K562 (cell line): Measurements from ENCODE around the gene KIF5C. TPM values are rescaled to one million over a fixed set of nuclear protein-coding genes. Genes with fewer than 3 reads are reported as not detected.

Source experiments
- ATAC-seq: fragments of 200-7000 bp; cut with Tn5 transposase; 3 replicates; pipeline ENCODE4 v1.9.1; 2020; ENCODE audit warnings: moderate library complexity
- BruUV-seq: library from RNA; stranded (reverse); fragments of 400-500 nt; replicated peaks from 2 replicates; lab custom pipeline; 2021; lab: Mats Ljungman, UMichigan
- CTCF ChIA-PET: fragments of 300-600 bp; formaldehyde crosslinking; extraction: SDS; loops from one replicate; lab custom pipeline; 2021; ENCODE audit warnings: low intra/inter-chr PET ratio; lab: Yijun Ruan, JAX
- POLR2A ChIA-PET: fragments of 300-600, 350-650 bp; sonication (Branson Sonifier 250); formaldehyde crosslinking; extraction: SDS; loops from one replicate; lab custom pipeline; 2021; ENCODE audit warnings: antibody characterized with exemption, inconsistent platforms; lab: Yijun Ruan, JAX
- DNase-seq, 4 experiments: peaks; one replicate each; pipeline versions ENCODE4 v3.0.0 to v3.0.0-alpha.2; 2011 to 2018; ENCODE audit warnings: low spot score in 3 of 4, mixed read lengths in 3 of 4; ENCODE audit errors: extremely low read depth in 1 of 4
- FAIRE-seq: peaks from 2 replicates; lab custom pipeline; 2011; peaks lifted over from hg19 to GRCh38; lab: Jason Lieb, UNC
- H2AFZ ChIP-seq: 2 replicates; pipeline ENCODE4 v1.6.0; 2011; ENCODE audit warnings: low read depth, low read length, control low read depth, inconsistent platforms
- H3K27ac ChIP-seq: fragments of 200-600 bp; 3 replicates; pipeline ENCODE4 v1.8.0; 2011; ENCODE audit warnings: low read depth, mild to moderate bottlenecking, control low read depth, inconsistent platforms, low read length, moderate library complexity, mixed read lengths; ENCODE audit errors: extremely low read depth
- H3K27me3 ChIP-seq, 2 experiments: fragments of 300-600 bp in 1 of 2; 2 replicates in 1 of 2; 3 replicates in 1 of 2; pipeline versions ENCODE4 v1.6.0 to v1.8.0; 2011; ENCODE audit warnings: inconsistent platforms in 2 of 2, low read length in 2 of 2, mild to moderate bottlenecking in 1 of 2, mixed read lengths in 1 of 2, moderate library complexity in 1 of 2; ENCODE audit not compliant: control insufficient read depth in 2 of 2, insufficient read depth in 2 of 2
- H3K36me3 ChIP-seq: fragments of 300-600 bp; 3 replicates; pipeline ENCODE4 v1.8.0; 2011; ENCODE audit warnings: mild to moderate bottlenecking, low read length, inconsistent platforms; ENCODE audit not compliant: control insufficient read depth, insufficient read depth
- H3K4me1 ChIP-seq, 2 experiments: fragments of 200-600 bp in 1 of 2; replicated peaks in 1 of 2; 2 replicates in 1 of 2; 3 replicates in 1 of 2; pipeline versions ENCODE4 v1.5.1 to v1.8.0; 2011; ENCODE audit warnings: inconsistent platforms in 2 of 2, low read length in 2 of 2, mild to moderate bottlenecking in 1 of 2, mixed read lengths in 1 of 2, moderate library complexity in 1 of 2; ENCODE audit not compliant: control insufficient read depth in 2 of 2, insufficient read depth in 2 of 2
- H3K4me2 ChIP-seq: 2 replicates; pipeline ENCODE4 v1.6.1; 2011; ENCODE audit warnings: low read length, control low read depth, inconsistent platforms, mixed read lengths; ENCODE audit not compliant: insufficient read depth
- H3K4me3 ChIP-seq: fragments of 200-600 bp; sonication (generic), shearing (Covaris generic); 2 replicates; pipeline ENCODE4 v1.5.1; 2016; ENCODE audit warnings: control low read depth, inconsistent platforms
- H3K79me2 ChIP-seq: fragments of 200-600 bp; 3 replicates; pipeline ENCODE4 v1.8.0; 2011; ENCODE audit warnings: low read length, inconsistent platforms; ENCODE audit not compliant: control insufficient read depth, insufficient read depth
- H3K9ac ChIP-seq, 2 experiments: 2 replicates each; pipeline versions ENCODE4 v1.6.0 to v1.6.1; 2011; ENCODE audit warnings: low read depth in 2 of 2, low read length in 2 of 2, control low read depth in 1 of 2, inconsistent platforms in 1 of 2, mild to moderate bottlenecking in 1 of 2, mixed read lengths in 1 of 2; ENCODE audit not compliant: insufficient read depth in 1 of 2
- H3K9me1 ChIP-seq: one replicate; pipeline ENCODE4 v1.6.0; 2011; ENCODE audit warnings: inconsistent platforms, mild to moderate bottlenecking, low read length, moderate library complexity; ENCODE audit not compliant: control insufficient read depth, insufficient read depth
- H3K9me3 ChIP-seq: replicated peaks from 2 replicates; pipeline ENCODE4 v1.5.1; 2011; ENCODE audit warnings: low read depth, low read length, inconsistent platforms; ENCODE audit not compliant: control insufficient read depth, insufficient read depth
- H4K20me1 ChIP-seq: replicated peaks from 2 replicates; pipeline ENCODE4 v1.6.1; 2011; ENCODE audit warnings: low read length, inconsistent platforms, mixed read lengths; ENCODE audit not compliant: control insufficient read depth, insufficient read depth
- ARID3B ChIP-seq: fragments of 250-450 bp; sonication (Bioruptor Pico); IDR thresholded peaks from 2 replicates; pipeline ENCODE4 v1.4.0; 2020; ENCODE audit warnings: borderline replicate concordance
- ATF4 ChIP-seq: fragments of 450-650 bp; formaldehyde crosslinking; IDR thresholded peaks from 2 replicates; pipeline ENCODE4 v1.4.0; 2022; ENCODE audit warnings: mild to moderate bottlenecking, moderate library complexity
- CAMTA2 ChIP-seq: fragments of 250-450 bp; sonication (Bioruptor Pico); conservative IDR thresholded peaks from 2 replicates; pipeline ENCODE4 v1.5.1; 2022
- CEBPB ChIP-seq: fragments of 450-650 bp; IDR thresholded peaks from 2 replicates; pipeline ENCODE4 v1.6.1; 2016; ENCODE audit warnings: missing genetic modification characterization, missing compliant biosample characterization
- CEBPG ChIP-seq, 3 experiments: fragments of 200-800 bp in 1 of 3; sonication (Bioruptor generic) in 1 of 3; sonication (generic) in 1 of 3; formaldehyde crosslinking in 1 of 3; IDR thresholded peaks in 2 of 3; conservative IDR thresholded peaks in 1 of 3; 2 replicates each; pipeline versions ENCODE4 v1.6.1 to v1.8.0; 2016 to 2022; ENCODE audit warnings: missing compliant biosample characterization in 2 of 3, missing genetic modification characterization in 2 of 3, mild to moderate bottlenecking in 1 of 3, missing genetic modification reagents in 1 of 3
- CREBBP ChIP-seq: IDR thresholded peaks from one replicate; pipeline ENCODE4 v1.6.1; 2012; ENCODE audit warnings: low read depth, mild to moderate bottlenecking, control low read depth, inconsistent platforms, low read length
- ETS1 ChIP-seq: conservative IDR thresholded peaks from 2 replicates; pipeline ENCODE4 v1.6.1; 2011; ENCODE audit warnings: low read depth, mild to moderate bottlenecking, low read length; ENCODE audit not compliant: control insufficient read depth
- GATAD2A ChIP-seq: fragments of 450-650 bp; IDR thresholded peaks from 2 replicates; pipeline ENCODE4 v1.6.1; 2017
- KDM4B ChIP-seq, 2 experiments: fragments of 450-650 bp in 1 of 2; sonication (generic) in 1 of 2; IDR thresholded peaks; 2 replicates each; pipeline ENCODE4 v1.6.1; 2016 to 2017; ENCODE audit warnings: borderline replicate concordance in 2 of 2, antibody characterized with exemption in 1 of 2, low read depth in 1 of 2, mild to moderate bottlenecking in 1 of 2
- LARP7 ChIP-seq: fragments of 450-650 bp; IDR thresholded peaks from 2 replicates; pipeline ENCODE4 v1.6.1; 2016
- MAFK ChIP-seq: IDR thresholded peaks from 2 replicates; pipeline ENCODE4 v1.6.1; 2011; ENCODE audit warnings: low read length, improper control_type of control experiment
- PHB ChIP-seq: fragments of 250-450 bp; sonication (Bioruptor Pico); IDR thresholded peaks from 2 replicates; pipeline ENCODE4 v1.5.0; 2021
- TCF7 ChIP-seq: sonication (generic); IDR thresholded peaks from 2 replicates; pipeline ENCODE4 v1.6.1; 2016; ENCODE audit warnings: antibody characterized with exemption, borderline replicate concordance
- TSC22D4 ChIP-seq: fragments of 450-650 bp; IDR thresholded peaks from 2 replicates; pipeline ENCODE4 v1.6.1; 2016; ENCODE audit warnings: missing genetic modification characterization, missing biosample characterization, control low read depth
- ZFPM2 ChIP-seq: fragments of 250-450 bp; sonication (Bioruptor Pico); IDR thresholded peaks from 2 replicates; pipeline ENCODE4 v1.5.1; 2022; ENCODE audit warnings: mild to moderate bottlenecking
- ZNF12 ChIP-seq: sonication (generic); formaldehyde crosslinking; IDR thresholded peaks from 2 replicates; pipeline ENCODE4 v1.4.0; 2020; ENCODE audit warnings: mild to moderate bottlenecking, missing genetic modification reagents
- ZNF3 ChIP-seq: fragments of 250-450 bp; sonication (Bioruptor Pico); IDR thresholded peaks from 2 replicates; pipeline ENCODE4 v1.5.0; 2021; ENCODE audit warnings: mild to moderate bottlenecking, moderate library complexity
- ZNF324 ChIP-seq: fragments of 250-450 bp; sonication (Bioruptor Pico); IDR thresholded peaks from 2 replicates; pipeline ENCODE4 v1.4.0; 2020; ENCODE audit warnings: mild to moderate bottlenecking
- ZNF77 ChIP-seq: fragments of 250-450 bp; sonication (Bioruptor Pico); IDR thresholded peaks from 2 replicates; pipeline ENCODE4 v1.5.0; 2020
- WGBS: fragments of 100-300 bp; shearing (Covaris generic); methylation state at CpG from one replicate; pipeline ENCODE4 v1.1.6; 2016; ENCODE audit warnings: low coverage, mixed read lengths; ENCODE audit not compliant: insufficient coverage; ENCODE audit errors: missing lambda C conversion rate; 5-methylcytosine and 5-hydroxymethylcytosine counted together
- in situ Hi-C: fragments of 300-500 bp; cut with MboI; formaldehyde crosslinking; loops from 4 replicates; pipeline ENCODE4 v1.15.0; 2018; ENCODE audit warnings: inconsistent platforms, mixed read lengths
- intact Hi-C: fragments of 100-400 bp; cut with micrococcal nuclease; formaldehyde crosslinking; loops from 2 replicates; pipeline ENCODE4 v1.14.2; 2022
- polyA plus RNA-seq, 8 experiments: library from polyadenylated mRNA; depleted of rRNA in 4 of 8; stranded (reverse) in 5 of 8; unstranded in 3 of 8; fragments of >200 nt; fragmentation: Nextera tagmentation in 2 of 8; fragmentation: Illumina TruSeq in 1 of 8; extraction: Ambion mirVana in 2 of 8; extraction: Trizol in 1 of 8; gene quantifications; 2 replicates each; pipeline versions ENCODE4 v1.2.1 to v1.2.3, GENCODE V29; 2011 to 2014; ENCODE audit warnings: inconsistent platforms in 1 of 8, missing spikeins in 1 of 8
- total RNA-seq, 7 experiments: library from RNA; depleted of rRNA in 6 of 7; stranded (reverse); fragments of >200 nt in 6 of 7; fragmentation: Illumina TruSeq in 2 of 7; extraction: Trizol in 2 of 7; gene quantifications; 2 replicates each; pipeline versions ENCODE4 v1.2.1 to v1.2.3, GENCODE V29; 2011 to 2021; ENCODE audit warnings: low replicate concordance in 1 of 7

Gene KIF5C
- total and polyA plus RNA-seq, 9 of the 15 experiments (the other 6 are each of a cell fraction or from before 2014, with no cell fraction given), result 0.01 to 0.09 (median 0.01) TPM; not detected in 6

- TF ChIP-seq PHB (CRISPR knock-in tag) (no peak), ZFPM2 (no peak), ZNF324 (CRISPR knock-in tag) (no peak), CEBPB (tag) (no peak), MAFK (no peak), ZNF77 (no peak), LARP7 (no peak), TCF7 (no peak), KDM4B (IDR thresholded peaks at IDR 0.05; ENCODE audit: borderline replicate concordance in 2 of 2, low read depth in 1 of 2) (no peak), ZNF3 (no peak), ETS1 (no peak)
These were observed 46.1 kb upstream of the KIF5C start (continued) for GRCh38 chr2:148828941-148829340.

- no peaks in the 10 kb centered on the region for H3K9me1 ChIP-seq
- DNase-seq (no peak), FAIRE-seq (no peak), ATAC-seq (peak; percentile 74)
- H4K20me1 ChIP-seq, result no peaks in the 10 kb centered on the region
- H3K27me3 ChIP-seq, result peaks cover 0 to 8% of the 10 kb centered on the region in 2 experiments; a peak in 2 of 5 replicates
- H3K27ac ChIP-seq, result no peak overlapping the region
- WGBS, result 0% methylated on average over 3 of the region's 3 CpGs
- no peaks in the 10 kb centered on the region for H3K9me3 ChIP-seq
- no peak overlapping the region for H3K9ac ChIP-seq
- ChIA-PET POLR2A (no interaction called here), CTCF (no interaction called here)
- H3K36me3 ChIP-seq, result no peaks in the 10 kb centered on the region
- intact Hi-C loops (no loop called here), in situ Hi-C loops (no loop called here)
- no peak overlapping the region for H3K4me2 ChIP-seq
- H2AFZ ChIP-seq, result no peak overlapping the region
- BruUV-seq, result no TSS peak
- H3K4me3 ChIP-seq, result no peak overlapping the region
- no peaks in the 10 kb centered on the region for H3K79me2 ChIP-seq
- no peaks in the 10 kb centered on the region for H3K4me1 ChIP-seq
- no peak for TF ChIP-seq CREBBP
- no peak for TF ChIP-seq ZNF12 (CRISPR knock-in tag)
- no peak for TF ChIP-seq CAMTA2 (CRISPR knock-in tag)
- no peak for TF ChIP-seq ATF4 (CRISPR knock-in tag)
- TF ChIP-seq GATAD2A, result no peak
- TF ChIP-seq TSC22D4, result no peak
- no peak for TF ChIP-seq CEBPG (CRISPR knock-in tag; IDR thresholded peaks at IDR 0.05)
- TF ChIP-seq CEBPG (tag; conservative IDR thresholded peaks at IDR 0.05 in 1 of 2, IDR thresholded peaks at IDR 0.05 in 1 of 2), result no peak
- no peak for TF ChIP-seq ARID3B (CRISPR knock-in tag)
These were observed 45.4 kb upstream of the KIF5C start for GRCh38 chr2:148829618-148830017.
